H9 (cell line): Measurements from ENCODE around the gene RELB. TPM values are rescaled to one million over a fixed set of nuclear protein-coding genes. Genes with fewer than 3 reads are reported as not detected.

Experiments
- DNase-seq: peaks from one replicate; pipeline ENCODE4 v3.0.0-alpha.2; 2017
- H2AFZ ChIP-seq: one replicate; pipeline ENCODE4 v1.6.1; 2013; ENCODE audit warnings: mild to moderate bottlenecking, low read length, control low read depth, moderate library complexity
- H2AK5ac ChIP-seq: 2 replicates; pipeline ENCODE4 v1.6.1; 2013; ENCODE audit warnings: low read length, control low read depth, mixed read lengths; ENCODE audit not compliant: insufficient read length
- H2BK120ac ChIP-seq: one replicate; pipeline ENCODE4 v1.6.1; 2013; ENCODE audit warnings: low read depth, mild to moderate bottlenecking, low read length, control low read depth, inconsistent platforms; ENCODE audit not compliant: poor library complexity, severe bottlenecking
- H2BK12ac ChIP-seq: 2 replicates; pipeline ENCODE4 v1.6.1; 2013; ENCODE audit warnings: low read length, control low read depth, mixed read lengths, low read depth; ENCODE audit not compliant: insufficient read length
- H2BK15ac ChIP-seq: 2 replicates; pipeline ENCODE4 v1.6.1; 2013; ENCODE audit warnings: low read depth, low read length, control low read depth
- H2BK20ac ChIP-seq: one replicate; pipeline ENCODE4 v1.6.1; 2013; ENCODE audit warnings: low read depth, mild to moderate bottlenecking, low read length, control low read depth, inconsistent platforms; ENCODE audit not compliant: poor library complexity, severe bottlenecking
- H2BK5ac ChIP-seq: 2 replicates; pipeline ENCODE4 v1.6.1; 2013; ENCODE audit warnings: low read length, control low read depth, mixed read lengths; ENCODE audit not compliant: insufficient read length
- H3K14ac ChIP-seq: 2 replicates; pipeline ENCODE4 v1.6.1; 2013; ENCODE audit warnings: low read length, control low read depth; ENCODE audit not compliant: insufficient read depth
- H3K18ac ChIP-seq: 2 replicates; pipeline ENCODE4 v1.6.1; 2013; ENCODE audit warnings: low read depth, mild to moderate bottlenecking, mixed read lengths, low read length, control low read depth; ENCODE audit not compliant: insufficient read length
- H3K23ac ChIP-seq: 2 replicates; pipeline ENCODE4 v1.6.1; 2013; ENCODE audit warnings: low read length, control low read depth, mixed read lengths, low read depth; ENCODE audit not compliant: insufficient read length
- H3K23me2 ChIP-seq: 2 replicates; pipeline ENCODE4 v1.6.1; 2013; ENCODE audit warnings: low read depth, mild to moderate bottlenecking, mixed read lengths, low read length, control low read depth; ENCODE audit not compliant: insufficient read length, poor library complexity, severe bottlenecking
- H3K27ac ChIP-seq: 2 replicates; pipeline ENCODE4 v1.5.1; 2013; ENCODE audit warnings: low read length, control low read depth, mixed read lengths, low read depth; ENCODE audit not compliant: insufficient read length
- H3K27me3 ChIP-seq: 2 replicates; pipeline ENCODE4 v1.6.1; 2013; ENCODE audit warnings: low read length, control low read depth, inconsistent platforms; ENCODE audit not compliant: insufficient read depth
- H3K4ac ChIP-seq: 2 replicates; pipeline ENCODE4 v1.6.1; 2013; ENCODE audit warnings: low read depth, mild to moderate bottlenecking, control low read depth, inconsistent platforms, low read length, moderate library complexity
- H3K4me1 ChIP-seq: 2 replicates; pipeline ENCODE4 v1.6.1; 2013; ENCODE audit warnings: low read length, control low read depth, inconsistent platforms; ENCODE audit not compliant: insufficient read depth
- H3K4me2 ChIP-seq: 2 replicates; pipeline ENCODE4 v1.6.1; 2013; ENCODE audit warnings: low read length, control low read depth, mixed read lengths; ENCODE audit not compliant: insufficient read length, insufficient read depth
- H3K56ac ChIP-seq: 2 replicates; pipeline ENCODE4 v1.6.1; 2013; ENCODE audit warnings: low read depth, mild to moderate bottlenecking, mixed read lengths, low read length, control low read depth; ENCODE audit not compliant: insufficient read length
- H3K79me1 ChIP-seq: 2 replicates; pipeline ENCODE4 v1.6.1; 2013; ENCODE audit warnings: low read depth, mild to moderate bottlenecking, moderate library complexity, low read length, control low read depth, inconsistent platforms; ENCODE audit not compliant: insufficient read depth, poor library complexity, severe bottlenecking
- H3K79me2 ChIP-seq: 2 replicates; pipeline ENCODE4 v1.6.1; 2013; ENCODE audit warnings: low read length, control low read depth, inconsistent platforms; ENCODE audit not compliant: insufficient read depth
- H3K9ac ChIP-seq: 2 replicates; pipeline ENCODE4 v1.6.1; 2013; ENCODE audit warnings: low read length, control low read depth, mixed read lengths; ENCODE audit not compliant: insufficient read length; ENCODE audit errors: extremely low read depth
- H3K9me3 ChIP-seq: one replicate; pipeline ENCODE4 v1.6.1; 2013; ENCODE audit warnings: low read depth, low read length, inconsistent platforms; ENCODE audit not compliant: control insufficient read depth
- H3T11ph ChIP-seq: one replicate; pipeline ENCODE4 v1.6.1; 2013; ENCODE audit warnings: mild to moderate bottlenecking, low read length, control low read depth, inconsistent platforms
- H4K20me1 ChIP-seq: one replicate; pipeline ENCODE4 v1.6.1; 2013; ENCODE audit not compliant: control insufficient read depth, insufficient read length, insufficient read depth
- H4K5ac ChIP-seq: 2 replicates; pipeline ENCODE4 v1.6.1; 2013; ENCODE audit warnings: low read depth, mild to moderate bottlenecking, mixed read lengths, low read length, control low read depth; ENCODE audit not compliant: insufficient read length
- H4K8ac ChIP-seq: replicated peaks from 2 replicates; pipeline ENCODE4 v1.6.1; 2013; ENCODE audit warnings: low read length, control low read depth, mixed read lengths, low read depth; ENCODE audit not compliant: insufficient read length
- H4K91ac ChIP-seq: 2 replicates; pipeline ENCODE4 v1.6.1; 2013; ENCODE audit warnings: low read depth, mild to moderate bottlenecking, moderate library complexity, mixed read lengths, low read length, control low read depth; ENCODE audit not compliant: insufficient read length
- H3K27ac Mint-ChIP-seq, 3 experiments: 2 replicates in 2 of 3; 3 replicates in 1 of 3; pipeline ENCODE4 v1.8.0; 2020 to 2021; ENCODE audit warnings: mixed read lengths in 3 of 3, mild to moderate bottlenecking in 1 of 3, moderate library complexity in 1 of 3
- H3K27me3 Mint-ChIP-seq: 2 replicates; pipeline ENCODE4 v1.8.0; 2021; ENCODE audit warnings: low read depth, mild to moderate bottlenecking, moderate library complexity, mixed read lengths
- H3K36me3 Mint-ChIP-seq, 3 experiments: 2 replicates in 2 of 3; 3 replicates in 1 of 3; pipeline ENCODE4 v1.8.0; 2020 to 2021; ENCODE audit warnings: low read depth in 3 of 3, mixed read lengths in 3 of 3; ENCODE audit not compliant: insufficient read depth in 1 of 3
- H3K4me1 Mint-ChIP-seq, 2 experiments: 2 replicates each; pipeline ENCODE4 v1.8.0; 2020; ENCODE audit warnings: mixed read lengths in 2 of 2
- H3K4me3 Mint-ChIP-seq, 2 experiments: 2 replicates in 1 of 2; 3 replicates in 1 of 2; pipeline ENCODE4 v1.8.0; 2020 to 2021; ENCODE audit warnings: mild to moderate bottlenecking in 2 of 2, mixed read lengths in 2 of 2, moderate library complexity in 1 of 2
- H3K9me3 Mint-ChIP-seq, 2 experiments: 2 replicates in 1 of 2; 3 replicates in 1 of 2; pipeline ENCODE4 v1.8.0; 2020; ENCODE audit warnings: mild to moderate bottlenecking in 2 of 2, mixed read lengths in 2 of 2, moderate library complexity in 1 of 2
- CTCF ChIP-seq: fragments of 200-600 bp; sonication (generic); conservative IDR thresholded peaks from 3 replicates; pipeline ENCODE4 v1.8.0; 2021; ENCODE audit warnings: antibody characterized with exemption, mild to moderate bottlenecking
- WGBS: extraction: QIAGEN DNeasy Blood & Tissue Kit; methylation state at CpG from one replicate; pipeline ENCODE4 v1.1.7; 2013; ENCODE audit warnings: missing lambda C conversion rate, low lambda C conversion rate, mixed read lengths; ENCODE audit not compliant: insufficient read length; ENCODE audit errors: extremely low coverage; 5-methylcytosine and 5-hydroxymethylcytosine counted together
- total RNA-seq: library from RNA; stranded (reverse); gene quantifications from 2 replicates; pipeline ENCODE4 v1.2.1, GENCODE V29; 2021

Gene RELB
- total RNA-seq, 1 experiment from 2014 or later, result 13.7 TPM

GRCh38 chr19:45079911-45080370 lies 78.7 kb downstream of the RELB start:
- no peak for TF ChIP-seq CTCF
- H3K4me1 ChIP-seq, result peaks cover 7% of the 10 kb centered on the region; the same call in 1 of the 2 replicates
- peak overlapping the region; percentile 56 for H3K9ac ChIP-seq
- peaks cover 37 to 46% of the 10 kb centered on the region in 2 experiments for H3K4me1 Mint-ChIP-seq
- H3K56ac ChIP-seq, result no peak overlapping the region
- H3K4ac ChIP-seq, result no peak overlapping the region
- peak overlapping the region; percentile 68 for H3K4me2 ChIP-seq
- no peak overlapping the region for H4K5ac ChIP-seq
- WGBS, result no CpG with 5 or more reads among the region's 6 CpGs
- DNase-seq, result peak; percentile 62
- no peak overlapping the region for H2BK15ac ChIP-seq
- no peaks in the 10 kb centered on the region; the same call in 1 of the 2 replicates for H3K27me3 Mint-ChIP-seq
- H3K79me1 ChIP-seq, result peaks cover 4% of the 10 kb centered on the region
- H2AFZ ChIP-seq, result no peak overlapping the region
- H3K18ac ChIP-seq, result peak overlapping the region; percentile 44
- H2BK120ac ChIP-seq, result no peak overlapping the region
- H3K4me3 Mint-ChIP-seq, result peak overlapping the region; percentile 99
- no peak overlapping the region for H2BK20ac ChIP-seq
- H3K27me3 ChIP-seq, result no peaks in the 10 kb centered on the region
- peaks cover 15% of the 10 kb centered on the region for H3K23me2 ChIP-seq
- H3K79me2 ChIP-seq, result peaks cover 5% of the 10 kb centered on the region; the same call in 1 of the 2 replicates
- H3K9me3 ChIP-seq, result no peaks in the 10 kb centered on the region
- H4K91ac ChIP-seq, result no peak overlapping the region
- H4K20me1 ChIP-seq, result no peaks in the 10 kb centered on the region
- peaks cover 13 to 30% (median 22%) of the 10 kb centered on the region in 3 experiments; a peak in 6 of 7 replicates for H3K36me3 Mint-ChIP-seq
- H3K27ac Mint-ChIP-seq, result peak overlapping the region; percentile 97 to 99 (median 99)
- H3K9me3 Mint-ChIP-seq, result no peaks in the 10 kb centered on the region; a peak in 1 of 5 replicates
- no peak overlapping the region for H2BK12ac ChIP-seq
- no peak overlapping the region for H3K23ac ChIP-seq
- H3T11ph ChIP-seq, result no peak overlapping the region
- peak overlapping the region; percentile 65 for H3K14ac ChIP-seq
- H4K8ac ChIP-seq, result no peak overlapping the region
- H3K27ac ChIP-seq, result peak overlapping the region; percentile 3
- H2BK5ac ChIP-seq, result no peak overlapping the region
- no peak overlapping the region for H2AK5ac ChIP-seq
